SK-MEL-5 (cell line): Measurements from ENCODE around the gene ZNF410. TPM values are rescaled to one million over a fixed set of nuclear protein-coding genes. Genes with fewer than 3 reads are reported as not detected.
A peak's percentile ranks its signal among the peaks of the same experiment; 100 is the strongest.
"Not testable (repeated sequence)": the region's sequence is repeated elsewhere in the genome, so short reads cannot be mapped to it uniquely, and the experiment has no call there.

Experiments used
- DNase-seq: peaks from one replicate; pipeline ENCODE4 v3.0.0-alpha.2; 2016; ENCODE audit warnings: low read depth, low spot score
- in situ Hi-C: cut with HindIII; loops from 2 replicates; pipeline ENCODE4 v1.10.0; 2016; ENCODE audit warnings: low sequenced_read_pairs, high pct_unique_total_duplicates, low pct_unique_long_range_greater_than_20kb
- polyA plus RNA-seq, 2 experiments: library from polyadenylated mRNA; depleted of rRNA; stranded (reverse); fragments of >200 nt; gene quantifications; 2 replicates each; pipeline ENCODE4 v1.2.3, GENCODE V29; 2015
- total RNA-seq: library from RNA; depleted of rRNA; stranded (reverse); fragments of >200 nt; shearing (Covaris generic); gene quantifications from 2 replicates; pipeline ENCODE4 v1.2.3, GENCODE V29; 2014; rRNA removed

Gene ZNF410
- total RNA-seq: 63.9 and 69.7 TPM in 2 replicates
- polyA plus RNA-seq (2015; cell fraction: cytosol; rRNA removed): 26.9 and 41.8 TPM in 2 replicates
- 29.6 and 54.0 TPM in 2 replicates for polyA plus RNA-seq (2015; cell fraction: nucleus; rRNA removed)

GRCh38 chr14:73886449-73887317 lies at the start of gene ZNF410:
ZNF410 (plus strand) TSS chr14:73886859; CDS start chr14:73892176, 5,317 bp downstream.
- DNase-seq: peak; percentile 95
- in situ Hi-C loops: no loop called here

- in situ Hi-C loops, DNase-seq: not testable (repeated sequence)
Measured at GRCh38 chr14:73838293-73839034, 48.2 kb upstream of the ZNF410 start.

- DNase-seq: no peak
- in situ Hi-C loops: no loop called here
Measured at GRCh38 chr14:73842201-73842600, 44.5 kb upstream of the ZNF410 start.

GRCh38 chr14:73842851-73843250 lies 43.8 kb upstream of the ZNF410 start:
- in situ Hi-C loops: no loop called here
- DNase-seq: no peak

- DNase-seq: no peak
- in situ Hi-C loops: no loop called here
Measured at GRCh38 chr14:73843296-73843695, 43.4 kb upstream of the ZNF410 start.

GRCh38 chr14:73846947-73847346 lies 39.7 kb upstream of the ZNF410 start:
- in situ Hi-C loops: no loop called here
- no peak for DNase-seq

- in situ Hi-C loops: no loop called here
- DNase-seq: peak; percentile 23
Measured at GRCh38 chr14:73851000-73851399, 35.7 kb upstream of the ZNF410 start.

GRCh38 chr14:73851567-73852382 lies 34.9 kb upstream of the ZNF410 start, which contains the start of gene PTGR2:
PTGR2 (plus strand) TSS chr14:73851831; CDS start chr14:73858863, 7,032 bp downstream.
- peak; percentile 96 for DNase-seq
- in situ Hi-C loops: no loop called here

- in situ Hi-C loops: no loop called here
- DNase-seq: no peak
Measured at GRCh38 chr14:73859145-73859544, 27.5 kb upstream of the ZNF410 start.

GRCh38 chr14:73861073-73861472 lies 25.6 kb upstream of the ZNF410 start:
- no peak for DNase-seq
- in situ Hi-C loops: no loop called here

GRCh38 chr14:73862480-73862879 lies 24.2 kb upstream of the ZNF410 start:
- no peak for DNase-seq
- in situ Hi-C loops: no loop called here

- no peak for DNase-seq
Measured at GRCh38 chr14:73863209-73863608, 23.4 kb upstream of the ZNF410 start.

GRCh38 chr14:73865534-73866113 lies 21.0 kb upstream of the ZNF410 start:
- DNase-seq: no peak
- in situ Hi-C loops: no loop called here

More at GRCh38 chr14:73863209-73863608, 23.4 kb upstream of the ZNF410 start:
- in situ Hi-C loops: no loop called here

GRCh38 chr14:73869754-73870153 lies 16.9 kb upstream of the ZNF410 start:
- in situ Hi-C loops, DNase-seq: not testable (repeated sequence)

GRCh38 chr14:73870525-73871235 lies 16.0 kb upstream of the ZNF410 start:
- in situ Hi-C loops: no loop called here
- no peak for DNase-seq

GRCh38 chr14:73873660-73874059 lies 13.0 kb upstream of the ZNF410 start:
- in situ Hi-C loops: no loop called here
- DNase-seq: no peak

- in situ Hi-C loops: no loop called here
Measured at GRCh38 chr14:73877790-73878189, 8.9 kb upstream of the ZNF410 start.

More at GRCh38 chr14:73877790-73878189, 8.9 kb upstream of the ZNF410 start:
- DNase-seq: no peak
